Measurements from ENCODE around the gene BHLHE23.

Gene BHLHE23

DNA sequence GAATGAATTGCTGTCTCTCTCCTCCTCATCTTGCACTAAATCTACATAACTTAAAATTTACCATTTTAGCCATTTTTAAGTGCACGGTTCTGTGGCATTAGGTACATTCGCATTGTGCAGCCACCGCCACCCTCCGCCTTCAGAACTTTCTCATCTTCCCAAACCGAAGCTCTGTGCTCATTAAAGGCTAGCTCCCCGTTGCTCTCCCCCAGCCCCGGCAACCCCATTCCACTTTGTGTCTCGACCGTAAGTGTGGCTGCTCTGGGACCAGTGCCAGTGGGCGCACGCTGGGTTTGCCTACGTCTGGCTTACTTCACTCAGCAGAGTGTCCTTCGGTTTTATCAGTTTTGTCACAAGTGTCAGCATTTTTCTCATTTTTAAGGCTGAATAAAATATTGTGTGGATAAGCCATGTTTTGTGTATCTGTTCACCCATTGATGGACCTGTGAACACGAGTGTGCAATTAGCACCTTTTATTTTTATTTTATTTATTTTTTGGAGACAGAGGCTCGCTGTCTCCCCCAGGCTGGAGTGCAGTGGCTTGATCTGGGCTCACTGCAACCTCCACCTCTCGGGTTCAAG lies 37.5 kb downstream of the BHLHE23 start:
- intact Hi-C loops (cut with micrococcal nuclease): no loop called here
- Mint-ChIP-seq H3K9me3 (no peaks in the 10 kb centered on the region), H3K36me3 (ENCODE audit: low read depth) (peaks cover 32% of the 10 kb centered on the region), H3K27me3 (peaks cover 46% of the 10 kb centered on the region), H3K4me3 (no peak overlapping the region), H3K4me1 (ENCODE audit: low read depth) (peaks cover 21% of the 10 kb centered on the region), H3K27ac (no peak overlapping the region)

DNA sequence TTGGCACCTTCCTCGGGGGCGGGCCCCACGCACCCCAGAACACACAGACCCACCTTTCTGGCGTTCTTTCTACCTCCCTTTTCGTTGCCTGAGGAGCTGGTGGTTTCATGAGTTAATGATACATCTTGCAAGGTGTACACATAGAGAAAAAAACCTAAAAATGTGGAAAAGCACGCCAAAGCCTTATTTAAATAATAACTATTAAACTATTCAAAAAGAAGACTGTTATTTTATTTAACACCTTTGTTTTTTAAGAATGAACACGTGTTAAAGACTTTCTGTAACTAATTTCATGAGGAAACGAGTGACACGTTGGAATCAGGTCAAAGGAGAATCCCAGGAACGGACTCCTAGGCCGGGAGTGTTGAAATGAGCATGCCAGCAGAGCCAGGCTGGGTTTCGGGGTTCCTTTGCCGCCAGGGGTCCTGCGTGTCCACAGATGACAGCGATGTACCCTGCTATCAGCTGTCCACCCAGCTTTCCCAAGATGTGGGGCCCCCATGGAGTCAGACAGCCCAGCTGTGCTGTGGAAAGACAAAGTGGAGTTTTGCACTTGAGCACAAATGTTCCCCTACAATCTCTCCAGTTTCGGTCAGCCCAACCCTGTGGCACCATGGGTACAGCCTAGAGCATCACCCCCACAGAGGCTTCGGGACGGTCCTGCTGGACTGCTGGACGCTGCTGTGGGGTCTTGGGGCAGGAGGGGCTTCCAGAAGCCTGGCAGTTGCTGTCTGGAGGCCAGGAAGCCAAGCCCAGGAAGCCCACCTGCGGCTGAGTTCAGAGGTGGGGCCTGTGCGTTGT lies 38.2 kb downstream of the BHLHE23 start:
- H3K4me1 Mint-ChIP-seq (ENCODE audit: low read depth): peaks cover 28% of the 10 kb centered on the region
- intact Hi-C loops (cut with micrococcal nuclease): no loop called here
- no peaks in the 10 kb centered on the region for H3K9me3 Mint-ChIP-seq
- H3K27ac Mint-ChIP-seq: no peak overlapping the region
- H3K27me3 Mint-ChIP-seq: peaks cover 39% of the 10 kb centered on the region
- peaks cover 39% of the 10 kb centered on the region for H3K36me3 Mint-ChIP-seq (ENCODE audit: low read depth)
- no peak overlapping the region for H3K4me3 Mint-ChIP-seq

DNA sequence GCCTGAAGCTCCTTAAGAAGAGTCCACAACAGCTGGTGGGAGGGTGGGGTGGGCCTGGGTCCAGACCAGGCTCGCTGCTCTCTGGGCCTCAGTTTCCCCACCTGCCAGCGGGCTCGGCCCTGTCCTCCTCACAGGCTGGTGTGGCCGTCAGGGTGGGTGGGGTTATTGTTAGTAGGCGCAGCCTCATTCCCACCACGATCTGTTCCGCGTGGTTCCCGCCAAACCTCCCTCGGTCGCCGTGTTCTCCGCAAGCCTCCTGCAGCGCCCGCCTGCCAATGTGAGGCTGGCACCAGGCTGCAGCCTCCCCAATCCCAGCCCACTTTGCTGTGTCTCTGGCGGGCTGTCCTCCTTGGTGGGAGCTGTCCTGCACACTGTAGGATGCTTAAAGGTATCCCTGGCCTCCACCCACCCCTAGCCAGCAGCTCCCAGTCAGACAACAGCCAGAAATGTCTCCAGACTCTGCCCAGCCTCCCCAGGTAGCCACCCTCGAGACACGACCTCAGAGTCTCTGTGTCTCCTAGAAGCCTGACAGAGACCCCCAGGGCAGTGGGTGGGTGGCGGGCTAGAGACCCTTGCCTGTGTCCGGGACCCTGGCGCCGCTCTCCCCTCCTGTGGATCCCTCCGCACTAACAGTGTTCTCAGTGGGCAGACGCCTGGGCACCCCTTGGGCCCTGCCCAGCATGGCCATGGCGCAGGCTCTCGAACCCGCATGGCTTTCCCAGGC lies 39.0 kb downstream of the BHLHE23 start:
- Mint-ChIP-seq H3K36me3 (ENCODE audit: low read depth) (peaks cover 47% of the 10 kb centered on the region), H3K4me3 (no peak overlapping the region), H3K27ac (no peak overlapping the region), H3K9me3 (no peaks in the 10 kb centered on the region), H3K4me1 (ENCODE audit: low read depth) (peaks cover 29% of the 10 kb centered on the region), H3K27me3 (peaks cover 31% of the 10 kb centered on the region)
- intact Hi-C loops (cut with micrococcal nuclease): no loop called here

DNA sequence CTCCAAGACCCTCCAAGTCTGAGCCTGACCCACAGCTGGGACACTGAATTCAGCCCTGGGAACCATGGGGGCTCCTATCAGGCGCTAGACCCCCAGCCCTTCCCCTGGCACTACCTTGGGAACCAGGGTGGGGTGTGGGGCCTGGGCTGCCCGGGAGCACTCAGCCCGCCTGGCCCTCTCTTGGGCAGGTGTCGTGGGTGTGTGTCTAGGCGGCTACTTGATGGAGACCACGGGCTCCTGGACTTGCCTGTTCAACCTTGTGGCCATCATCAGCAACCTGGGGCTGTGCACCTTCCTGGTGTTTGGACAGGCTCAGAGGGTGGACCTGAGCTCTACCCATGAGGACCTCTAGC lies 39.6 kb downstream of the BHLHE23 start:
- intact Hi-C loops (cut with micrococcal nuclease): no loop called here

DNA sequence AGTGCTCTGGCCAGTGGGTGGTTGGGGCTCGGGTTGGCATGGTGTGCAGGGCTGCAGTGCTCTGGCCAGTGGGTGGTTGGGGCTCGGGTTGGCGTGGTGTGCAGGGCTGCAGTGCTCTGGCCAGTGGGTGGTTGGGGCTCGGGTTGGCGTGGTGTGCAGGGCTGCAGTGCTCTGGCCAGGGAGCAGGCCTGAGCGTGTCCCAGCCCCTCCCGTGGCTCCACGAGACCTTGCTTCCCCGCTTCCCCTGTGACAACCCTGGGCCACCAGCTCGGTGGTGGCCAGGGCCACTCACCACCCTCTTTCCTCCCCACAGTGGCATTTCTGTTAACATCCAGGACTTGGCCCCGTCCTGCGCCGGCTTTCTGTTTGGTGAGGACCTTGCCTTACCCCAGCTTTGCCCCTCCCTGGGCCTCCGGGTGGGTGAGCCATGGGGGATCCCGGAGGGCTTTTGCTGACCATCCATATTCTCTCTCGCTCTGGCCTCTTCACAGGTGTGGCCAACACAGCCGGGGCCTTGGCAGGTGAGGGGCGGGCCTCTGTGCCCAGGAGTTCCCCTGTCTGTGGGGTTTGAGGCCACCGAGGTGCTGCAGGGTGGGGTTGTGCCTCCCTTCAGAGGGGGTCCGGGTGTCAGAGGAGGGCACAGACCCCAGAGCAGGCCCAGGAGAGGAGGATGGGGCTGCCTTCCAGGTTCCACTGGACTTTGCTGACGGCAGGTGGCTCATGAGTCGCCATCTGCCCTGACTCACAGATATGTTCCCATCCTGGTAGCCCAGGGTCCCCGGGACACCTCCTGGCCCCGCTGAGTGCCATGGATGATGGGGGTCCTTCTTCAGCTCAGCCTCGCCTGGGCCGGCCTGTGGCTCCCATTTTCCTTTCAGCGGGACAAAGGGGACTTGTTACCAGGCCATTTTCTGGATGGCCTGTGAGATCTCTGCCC lies 40.3 kb downstream of the BHLHE23 start:
- H3K27ac Mint-ChIP-seq: no peak overlapping the region
- intact Hi-C loops (cut with micrococcal nuclease): no loop called here
- H3K27me3 Mint-ChIP-seq: peaks cover 18% of the 10 kb centered on the region
- no peak overlapping the region for H3K4me3 Mint-ChIP-seq
- H3K4me1 Mint-ChIP-seq (ENCODE audit: low read depth): peaks cover 17% of the 10 kb centered on the region
- H3K36me3 Mint-ChIP-seq (ENCODE audit: low read depth): peaks cover 60% of the 10 kb centered on the region
- no peaks in the 10 kb centered on the region for H3K9me3 Mint-ChIP-seq

More for the DNA sequence above, 39.6 kb downstream of the BHLHE23 start:
- peaks cover 54% of the 10 kb centered on the region for H3K36me3 Mint-ChIP-seq (ENCODE audit: low read depth)
- peaks cover 23% of the 10 kb centered on the region for H3K4me1 Mint-ChIP-seq (ENCODE audit: low read depth)
- peaks cover 24% of the 10 kb centered on the region for H3K27me3 Mint-ChIP-seq
- no peaks in the 10 kb centered on the region for H3K9me3 Mint-ChIP-seq
- H3K4me3 Mint-ChIP-seq: no peak overlapping the region
- H3K27ac Mint-ChIP-seq: no peak overlapping the region

DNA sequence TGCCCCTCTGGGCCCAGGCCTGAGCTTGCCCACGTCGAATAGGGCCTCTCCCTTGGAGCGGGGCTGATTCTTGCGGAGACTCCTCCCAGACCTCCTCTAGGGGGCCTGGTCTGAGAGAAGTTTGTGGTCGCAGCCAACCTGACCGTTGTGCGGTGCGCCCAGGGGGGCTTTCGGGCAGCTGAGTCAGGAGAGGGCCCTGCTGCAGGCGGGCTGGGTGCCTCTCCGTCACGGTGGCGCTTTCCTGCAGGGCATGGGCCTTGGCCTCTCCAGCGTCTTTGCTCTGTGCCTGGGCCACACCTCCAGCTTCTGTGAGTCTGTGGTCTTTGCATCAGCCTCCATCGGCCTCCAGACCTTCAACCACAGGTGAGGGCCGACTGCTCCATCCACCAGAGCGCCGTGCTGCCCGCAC lies 41.4 kb downstream of the BHLHE23 start:
- Mint-ChIP-seq H3K27ac (no peak overlapping the region), H3K4me1 (ENCODE audit: low read depth) (peaks cover 21% of the 10 kb centered on the region), H3K27me3 (peaks cover 10% of the 10 kb centered on the region), H3K4me3 (no peak overlapping the region), H3K9me3 (no peaks in the 10 kb centered on the region), H3K36me3 (ENCODE audit: low read depth) (peaks cover 71% of the 10 kb centered on the region)
- intact Hi-C loops (cut with micrococcal nuclease): no loop called here

DNA sequence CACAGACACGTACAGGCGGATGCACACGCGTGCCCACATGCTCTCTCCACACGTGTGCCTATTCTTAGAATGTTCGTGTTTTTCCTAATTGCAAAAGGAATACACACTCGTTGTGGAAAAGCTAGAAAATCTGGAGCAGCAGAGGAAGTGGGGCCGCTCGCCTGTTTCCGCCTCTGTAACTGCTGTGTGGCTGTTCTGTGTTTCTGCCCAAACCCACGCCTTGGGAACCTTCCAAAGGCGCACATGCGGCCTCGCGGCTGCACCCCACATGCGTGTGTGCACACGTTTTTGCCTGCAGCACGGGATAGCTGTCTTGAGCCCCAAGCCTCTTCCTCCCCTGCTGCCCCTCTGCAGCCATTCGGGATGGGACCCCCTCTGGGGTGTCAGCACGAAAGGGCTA lies 42.1 kb downstream of the BHLHE23 start:
- Mint-ChIP-seq H3K4me3 (no peak overlapping the region), H3K9me3 (no peaks in the 10 kb centered on the region), H3K36me3 (ENCODE audit: low read depth) (peaks cover 78% of the 10 kb centered on the region), H3K27me3 (peaks cover 4% of the 10 kb centered on the region), H3K4me1 (ENCODE audit: low read depth) (peaks cover 27% of the 10 kb centered on the region), H3K27ac (no peak overlapping the region)
- intact Hi-C loops (cut with micrococcal nuclease): no loop called here

DNA sequence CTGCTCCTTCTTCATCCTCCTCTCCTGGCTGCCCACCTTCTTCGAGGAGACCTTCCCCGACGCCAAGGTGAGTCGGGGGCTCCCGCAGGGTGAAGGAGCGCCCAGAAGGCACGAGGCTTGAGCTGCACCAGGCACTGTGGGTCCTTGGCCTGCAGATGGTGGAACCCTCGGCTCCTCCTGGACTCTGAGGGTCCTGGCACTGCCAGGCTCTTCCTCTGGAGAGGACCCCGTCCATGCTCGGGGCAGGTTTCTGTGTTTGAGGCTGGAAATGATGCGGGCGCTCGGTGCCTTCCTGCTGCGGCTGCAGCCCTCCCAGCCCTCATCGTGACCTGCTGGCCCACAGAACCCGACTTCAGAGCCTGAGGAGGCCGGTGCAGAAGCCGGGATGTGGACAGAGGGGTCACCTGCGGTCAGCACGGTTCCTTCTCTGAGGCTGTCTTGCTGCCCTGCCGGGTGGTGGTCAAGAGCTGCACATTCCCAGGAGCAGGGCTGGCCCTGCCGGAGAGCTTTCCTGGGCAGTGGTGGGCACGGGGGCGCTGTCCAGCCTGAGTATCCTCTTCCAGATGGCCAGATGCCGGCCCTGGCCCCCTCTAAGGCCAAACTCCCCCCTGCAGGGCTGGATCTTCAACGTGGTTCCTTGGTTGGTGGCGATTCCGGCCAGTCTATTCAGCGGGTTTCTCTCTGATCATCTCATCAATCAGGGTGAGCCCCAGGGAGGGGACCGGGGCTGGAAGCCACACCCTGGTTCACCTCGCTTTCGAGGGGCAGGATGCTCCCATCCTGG lies 43.0 kb downstream of the BHLHE23 start:
- intact Hi-C loops (cut with micrococcal nuclease): no loop called here
- H3K27me3 Mint-ChIP-seq: no peaks in the 10 kb centered on the region
- no peaks in the 10 kb centered on the region for H3K9me3 Mint-ChIP-seq
- H3K27ac Mint-ChIP-seq: no peak overlapping the region
- peaks cover 35% of the 10 kb centered on the region for H3K4me1 Mint-ChIP-seq (ENCODE audit: low read depth)
- H3K4me3 Mint-ChIP-seq: no peak overlapping the region
- peaks cover 87% of the 10 kb centered on the region for H3K36me3 Mint-ChIP-seq (ENCODE audit: low read depth)

DNA sequence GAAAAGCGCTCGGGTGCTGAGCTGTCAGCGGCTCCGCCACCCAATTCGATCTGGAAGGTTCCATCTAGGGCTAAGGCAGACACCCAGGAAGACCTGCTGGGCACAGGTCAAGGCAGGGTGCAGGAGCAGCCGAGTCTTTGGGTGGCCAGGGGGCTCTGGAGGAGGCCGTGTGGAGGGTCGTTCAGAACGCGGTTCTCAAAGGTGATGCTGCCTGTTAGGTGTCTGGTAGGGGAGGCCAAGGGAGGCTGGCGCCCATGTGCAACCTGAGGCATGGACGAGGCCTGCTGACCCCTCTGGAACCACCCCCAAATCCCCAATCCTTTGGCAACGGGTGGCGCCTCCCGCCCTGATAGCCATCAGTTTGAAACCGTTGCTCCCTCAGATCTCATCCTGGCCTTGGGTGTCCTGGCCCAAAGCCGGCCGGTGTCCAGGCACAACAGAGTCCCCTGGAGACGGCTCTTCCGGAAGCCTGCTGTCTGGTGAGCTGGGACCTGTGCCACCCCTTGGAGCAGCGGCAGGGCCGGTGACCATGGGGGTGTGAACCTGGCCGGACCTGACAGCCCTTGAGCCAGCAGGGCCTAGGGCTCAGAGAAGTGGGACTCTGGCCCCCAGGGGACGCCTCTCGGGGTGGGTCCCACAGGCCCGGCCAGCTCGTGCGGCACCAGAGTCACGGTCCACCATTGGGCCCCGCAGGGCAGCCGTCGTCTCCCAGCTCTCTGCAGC lies 43.7 kb downstream of the BHLHE23 start:
- intact Hi-C loops (cut with micrococcal nuclease): no loop called here
- Mint-ChIP-seq H3K4me1 (ENCODE audit: low read depth) (peaks cover 42% of the 10 kb centered on the region), H3K27me3 (no peaks in the 10 kb centered on the region), H3K36me3 (ENCODE audit: low read depth) (peaks cover 92% of the 10 kb centered on the region), H3K4me3 (no peak overlapping the region), H3K9me3 (no peaks in the 10 kb centered on the region), H3K27ac (no peak overlapping the region)

- intact Hi-C loops (cut with micrococcal nuclease): no loop called here
- Mint-ChIP-seq H3K27me3 (no peaks in the 10 kb centered on the region), H3K27ac (no peak overlapping the region), H3K4me1 (ENCODE audit: low read depth) (peaks cover 44% of the 10 kb centered on the region), H3K36me3 (ENCODE audit: low read depth) (peaks cover 94% of the 10 kb centered on the region), H3K4me3 (no peak overlapping the region), H3K9me3 (no peaks in the 10 kb centered on the region)
These were observed 44.4 kb downstream of the BHLHE23 start for GRCh38 chr20:62962221-62962879.

GRCh38 chr20:62961799-62962198 lies 45.0 kb downstream of the BHLHE23 start:
- Mint-ChIP-seq H3K4me1 (ENCODE audit: low read depth) (peaks cover 49% of the 10 kb centered on the region), H3K36me3 (ENCODE audit: low read depth) (peaks cover 99% of the 10 kb centered on the region), H3K27me3 (no peaks in the 10 kb centered on the region), H3K4me3 (no peak overlapping the region), H3K27ac (no peak overlapping the region), H3K9me3 (no peaks in the 10 kb centered on the region)
- intact Hi-C loops (cut with micrococcal nuclease): no loop called here

GRCh38 chr20:62961310-62961783 lies 45.4 kb downstream of the BHLHE23 start:
- Mint-ChIP-seq H3K4me3 (no peak overlapping the region), H3K27ac (no peak overlapping the region), H3K4me1 (ENCODE audit: low read depth) (peaks cover 54% of the 10 kb centered on the region), H3K36me3 (ENCODE audit: low read depth) (peaks cover 99% of the 10 kb centered on the region), H3K9me3 (no peaks in the 10 kb centered on the region), H3K27me3 (no peaks in the 10 kb centered on the region)
- intact Hi-C loops (cut with micrococcal nuclease): no loop called here

Data from dendritic cell treated with granulocyte-macrophage colony-stimulating factor and Interleukin-4, amounts not matched to agents 40 ng/mL and 50 ng/mL, for 4 days (primary cell).